Effector memory CD4-positive, alpha-beta T cell (primary cell): Measurements from ENCODE around the gene WFDC12.
"Not testable (repeated sequence)": the region's sequence is repeated elsewhere in the genome, so short reads cannot be mapped to it uniquely, and the experiment has no call there.

Experiments used
- DNase-seq, 3 donors: peaks; one replicate each; pipeline ENCODE4 v3.0.0-alpha.2; 2020
- H3K27ac ChIP-seq: 2 replicates; pipeline ENCODE4 v1.7.0; 2013; ENCODE audit warnings: mild to moderate bottlenecking, low read length, moderate library complexity; ENCODE audit not compliant: insufficient read depth, poor library complexity, severe bottlenecking
- H3K27me3 ChIP-seq: replicated peaks from 2 replicates; pipeline ENCODE4 v1.7.0; 2013; ENCODE audit warnings: mild to moderate bottlenecking, low read length; ENCODE audit not compliant: insufficient read depth, control insufficient read depth, poor library complexity, severe bottlenecking
- H3K36me3 ChIP-seq: 2 replicates; pipeline ENCODE4 v1.7.0; 2013; ENCODE audit warnings: mild to moderate bottlenecking, low read length, moderate library complexity; ENCODE audit not compliant: control insufficient read depth, insufficient read depth
- H3K4me1 ChIP-seq: 2 replicates; pipeline ENCODE4 v1.7.0; 2013; ENCODE audit warnings: low read length, mild to moderate bottlenecking; ENCODE audit not compliant: control insufficient read depth, insufficient read depth, poor library complexity, severe bottlenecking
- H3K4me3 ChIP-seq: 2 replicates; pipeline ENCODE4 v1.7.0; 2013; ENCODE audit warnings: low read length, low read depth, mild to moderate bottlenecking; ENCODE audit not compliant: insufficient read depth, poor library complexity, severe bottlenecking
- H3K9me3 ChIP-seq: 2 replicates; pipeline ENCODE4 v1.7.0; 2013; ENCODE audit warnings: mild to moderate bottlenecking, low read length, moderate library complexity; ENCODE audit not compliant: control insufficient read depth
- total RNA-seq, 3 donors: gene quantifications; one replicate each; lab custom pipeline; 2026; lab: John Stamatoyannopoulos, UW

WFDC12 gene
- 0 reads per million in 3 donors for total RNA-seq

DNA sequence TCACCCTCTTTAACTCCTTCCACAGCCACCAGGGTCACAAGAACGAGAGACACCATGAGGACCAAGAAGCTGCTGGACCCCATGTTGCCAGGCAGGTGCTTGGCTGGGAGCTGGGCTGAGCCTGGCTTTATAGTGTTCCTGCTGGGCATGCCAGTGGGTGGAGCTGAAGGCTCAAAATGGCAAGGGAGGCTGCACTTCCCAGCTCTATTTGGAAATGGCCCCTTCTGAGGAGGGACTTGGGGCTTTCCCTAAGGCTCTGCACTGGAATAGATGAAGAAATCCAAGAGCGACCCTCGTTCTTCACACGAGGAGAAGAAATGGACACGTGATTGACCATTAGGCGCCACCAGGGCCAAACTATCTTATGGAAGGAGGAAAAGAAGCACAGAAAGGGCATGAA lies at the start of gene WFDC12:
TSS of gene WFDC12 (minus strand) at position 101 of the 400 bp plus-strand sequence. CDS start at position 83, 18 bp downstream.
- Histone ChIP-seq H3K27me3 (no peaks in the 10 kb centered on the region), H3K27ac (no peak within 1 kb of the TSS), H3K4me3 (no peak within 1 kb of the TSS), H3K4me1 (no peaks in the 10 kb centered on the region), H3K9me3 (no peaks in the 10 kb centered on the region), H3K36me3 (no peaks in the 10 kb centered on the region)
- DNase-seq = no peak

GRCh38 chr20:45173522-45173921 lies 49.3 kb upstream of the WFDC12 start:
- H3K27ac ChIP-seq = no peak overlapping the region
- H3K9me3 ChIP-seq = no peaks in the 10 kb centered on the region
- no peaks in the 10 kb centered on the region for H3K27me3 ChIP-seq

DNA sequence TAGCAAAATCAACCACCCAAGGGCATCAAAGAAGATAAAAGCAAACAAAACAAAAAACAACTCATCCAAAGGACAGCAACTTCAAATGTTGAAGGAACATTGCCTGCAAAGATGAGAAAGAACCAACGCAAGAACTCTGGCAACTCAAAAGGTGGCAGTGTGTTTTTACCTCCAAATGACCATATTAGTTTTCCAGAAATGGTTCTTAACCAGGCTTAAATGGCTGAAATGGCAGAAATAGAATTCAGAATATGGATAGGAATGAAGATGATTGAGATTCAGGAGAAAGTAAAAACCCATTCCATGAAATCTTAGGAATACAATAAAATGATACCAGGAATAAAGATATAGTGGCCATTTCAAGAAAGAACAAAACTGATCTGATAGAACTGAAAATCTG lies 40.6 kb upstream of the WFDC12 start:
- no peak for DNase-seq
- Histone ChIP-seq H3K9me3 (no peaks in the 10 kb centered on the region), H3K4me1 (no peaks in the 10 kb centered on the region), H3K36me3 (no peaks in the 10 kb centered on the region), H3K27me3 (peaks cover 5% of the 10 kb centered on the region), H3K4me3 (no peak overlapping the region), H3K27ac (no peak overlapping the region)

More at GRCh38 chr20:45173522-45173921, 49.3 kb upstream of the WFDC12 start:
- H3K36me3 ChIP-seq = no peaks in the 10 kb centered on the region
- no peak overlapping the region for H3K4me3 ChIP-seq
- DNase-seq = no peak
- no peaks in the 10 kb centered on the region for H3K4me1 ChIP-seq

DNA sequence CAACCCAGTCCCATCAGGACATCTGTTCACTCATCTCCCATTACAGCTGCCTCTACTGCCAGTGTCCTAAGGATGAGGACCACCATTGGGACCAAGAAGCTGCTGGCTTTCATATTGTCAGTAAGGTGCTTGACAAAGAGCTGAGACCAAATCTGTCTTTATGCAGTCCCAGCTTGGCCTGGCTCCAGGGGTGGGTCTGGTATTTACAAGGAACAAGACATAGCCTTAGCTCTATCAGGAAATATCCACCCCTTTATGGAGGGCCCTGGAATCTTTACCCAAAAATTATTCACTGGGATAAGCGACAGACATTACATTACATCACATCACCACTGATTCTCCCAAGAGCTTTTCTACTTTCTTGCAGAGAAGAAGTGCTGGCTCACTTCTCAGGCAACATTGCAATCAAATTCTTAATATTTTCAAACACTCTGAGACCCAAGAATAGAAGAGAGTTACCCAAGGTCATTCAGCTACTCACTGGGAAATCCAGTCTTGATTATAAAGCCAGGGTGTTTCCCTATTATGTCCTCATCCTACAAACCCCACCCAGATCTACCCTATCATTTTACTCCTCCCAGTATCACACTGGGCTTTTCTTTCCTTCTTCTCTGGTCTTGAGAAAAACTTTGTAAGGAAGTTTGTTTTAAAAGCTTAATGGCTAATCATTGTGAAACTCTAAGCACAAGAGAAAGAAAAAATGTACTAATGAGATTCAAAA lies 39.0 kb upstream of the WFDC12 start:
- Histone ChIP-seq H3K27me3 (peaks cover 5% of the 10 kb centered on the region), H3K4me1 (no peaks in the 10 kb centered on the region), H3K27ac (no peak overlapping the region), H3K36me3 (no peaks in the 10 kb centered on the region), H3K4me3 (no peak overlapping the region), H3K9me3 (no peaks in the 10 kb centered on the region)
- no peak for DNase-seq

- Histone ChIP-seq H3K9me3 (no peaks in the 10 kb centered on the region), H3K36me3 (no peaks in the 10 kb centered on the region), H3K27ac (no peak overlapping the region), H3K4me3 (no peak overlapping the region), H3K27me3 (peaks cover 3% of the 10 kb centered on the region), H3K4me1 (no peaks in the 10 kb centered on the region)
- no peak for DNase-seq
Observed at GRCh38 chr20:45157962-45158361, 33.7 kb upstream of the WFDC12 start.

- Histone ChIP-seq H3K27me3 (no peaks in the 10 kb centered on the region), H3K27ac (no peak overlapping the region), H3K4me3 (no peak overlapping the region), H3K9me3 (no peaks in the 10 kb centered on the region), H3K4me1 (no peaks in the 10 kb centered on the region), H3K36me3 (no peaks in the 10 kb centered on the region)
- no peak for DNase-seq
Observed at GRCh38 chr20:45156713-45157112, 32.4 kb upstream of the WFDC12 start.

DNA sequence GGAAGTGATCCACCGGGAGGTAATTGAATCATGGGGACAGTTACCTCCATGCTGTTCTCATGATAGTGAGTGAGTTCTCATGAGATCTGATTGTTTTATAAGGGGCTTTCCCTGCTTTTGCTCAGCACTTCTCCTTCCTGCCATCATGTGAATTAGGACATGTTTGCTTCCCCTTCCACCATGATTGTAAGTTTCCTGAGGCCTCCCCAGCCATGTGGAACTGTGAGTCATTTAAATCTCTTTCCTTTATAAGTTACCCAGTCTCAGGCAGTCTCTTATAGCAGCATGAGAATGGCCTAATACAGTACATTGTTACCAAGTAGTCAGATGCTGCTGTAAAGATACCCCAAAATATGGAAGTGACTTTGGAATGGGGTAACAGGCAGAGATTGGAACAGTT lies 30.5 kb upstream of the WFDC12 start:
- H3K27me3 ChIP-seq, DNase-seq, H3K9me3 ChIP-seq, H3K36me3 ChIP-seq, H3K27ac ChIP-seq, H3K4me1 ChIP-seq, H3K4me3 ChIP-seq: not testable (repeated sequence)

- no peak for DNase-seq
- H3K36me3 ChIP-seq = no peaks in the 10 kb centered on the region
- H3K4me1 ChIP-seq = no peaks in the 10 kb centered on the region
- H3K27me3 ChIP-seq = no peaks in the 10 kb centered on the region
- no peak overlapping the region for H3K4me3 ChIP-seq
- no peak overlapping the region for H3K27ac ChIP-seq
- no peaks in the 10 kb centered on the region for H3K9me3 ChIP-seq
Observed at GRCh38 chr20:45154183-45154582, 29.9 kb upstream of the WFDC12 start.

- no peaks in the 10 kb centered on the region for H3K36me3 ChIP-seq
- no peaks in the 10 kb centered on the region for H3K4me1 ChIP-seq
- H3K27me3 ChIP-seq = no peaks in the 10 kb centered on the region
- no peaks in the 10 kb centered on the region for H3K9me3 ChIP-seq
- DNase-seq = no peak
- no peak overlapping the region for H3K27ac ChIP-seq
- no peak overlapping the region for H3K4me3 ChIP-seq
Observed at GRCh38 chr20:45153752-45154151, 29.5 kb upstream of the WFDC12 start.

GRCh38 chr20:45153147-45153546 lies 28.9 kb upstream of the WFDC12 start:
- Histone ChIP-seq H3K36me3 (no peaks in the 10 kb centered on the region), H3K4me3 (no peak overlapping the region), H3K9me3 (no peaks in the 10 kb centered on the region), H3K4me1 (no peaks in the 10 kb centered on the region), H3K27me3 (no peaks in the 10 kb centered on the region), H3K27ac (no peak overlapping the region)
- no peak for DNase-seq
